K562 (cell line): ENCODE results near the gene CFDP1. TPM values are rescaled to one million over a fixed set of nuclear protein-coding genes. Genes with fewer than 3 reads are reported as not detected.

Experiments
- BCOR ChIP-seq: fragments of 450-650 bp; IDR thresholded peaks from 2 replicates; pipeline ENCODE4 v1.6.1; 2016
- CBX8 ChIP-seq: fragments of 200-600 bp; sonication (generic); IDR thresholded peaks from 2 replicates; pipeline ENCODE4 v1.6.1; 2012; ENCODE audit warnings: borderline replicate concordance, mixed run types, low read depth, mild to moderate bottlenecking, moderate library complexity, mixed read lengths, low read length, control low read depth, inconsistent platforms; ENCODE audit not compliant: poor library complexity, severe bottlenecking; ENCODE audit errors: extremely low read depth
- ELF4 ChIP-seq: fragments of 450-650 bp; formaldehyde crosslinking; IDR thresholded peaks from 2 replicates; pipeline ENCODE4 v1.4.0; 2022; ENCODE audit warnings: missing genetic modification characterization
- FOXK1 ChIP-seq: sonication (generic); formaldehyde crosslinking; IDR thresholded peaks from 2 replicates; pipeline ENCODE4 v1.8.0; 2022; ENCODE audit warnings: missing genetic modification reagents, mild to moderate bottlenecking, borderline replicate concordance
- GTF2F1 ChIP-seq: IDR thresholded peaks from 2 replicates; pipeline ENCODE4 v1.6.1; 2011; ENCODE audit warnings: low read depth, low read length, improper control_type of control experiment
- JUNB ChIP-seq: fragments of 450-650 bp; formaldehyde crosslinking; conservative IDR thresholded peaks from 2 replicates; pipeline ENCODE4 v1.4.0; 2020; ENCODE audit warnings: mild to moderate bottlenecking
- POLR2G ChIP-seq: fragments of 200-400 bp; formaldehyde crosslinking; IDR thresholded peaks from 2 replicates; pipeline ENCODE4 v1.6.1; 2017; ENCODE audit warnings: low read depth, mild to moderate bottlenecking, antibody characterized with exemption, low read length, moderate library complexity
- POLR2H ChIP-seq: IDR thresholded peaks from 2 replicates; pipeline ENCODE4 v1.6.1; 2016; ENCODE audit warnings: missing genetic modification characterization, low read depth, mild to moderate bottlenecking, control low read depth, missing compliant biosample characterization, moderate library complexity
- SPI1 ChIP-seq: IDR thresholded peaks from 2 replicates; pipeline ENCODE4 v1.6.1; 2011; ENCODE audit warnings: low read depth, low read length, control low read depth, borderline replicate concordance
- SREBF1 ChIP-seq: fragments of 150-350 bp; IDR thresholded peaks from 2 replicates; pipeline ENCODE4 v1.6.1; 2014; ENCODE audit warnings: antibody characterized with exemption, low read depth, low read length, borderline replicate concordance
- ZNF175 ChIP-seq: fragments of 200-800 bp; sonication (Bioruptor generic); IDR thresholded peaks from 2 replicates; pipeline ENCODE4 v1.6.1; 2016; ENCODE audit warnings: low read depth, mild to moderate bottlenecking, missing genetic modification characterization, missing compliant biosample characterization
- ZNF232 ChIP-seq: sonication (generic); formaldehyde crosslinking; IDR thresholded peaks from 2 replicates; pipeline ENCODE4 v1.8.0; 2022; ENCODE audit warnings: mild to moderate bottlenecking, missing genetic modification reagents
- ZNF609 ChIP-seq: sonication (generic); formaldehyde crosslinking; IDR thresholded peaks from 2 replicates; pipeline ENCODE4 v1.8.1; 2023; ENCODE audit warnings: missing genetic modification reagents, mild to moderate bottlenecking, borderline replicate concordance
- ZNF764 ChIP-seq: fragments of 250-450 bp; sonication (Bioruptor Pico); IDR thresholded peaks from 2 replicates; pipeline ENCODE4 v1.4.0; 2020; ENCODE audit warnings: low read depth, mild to moderate bottlenecking, moderate library complexity
- polyA plus RNA-seq, 8 experiments: library from polyadenylated mRNA; depleted of rRNA in 4 of 8; stranded (reverse) in 5 of 8; unstranded in 3 of 8; fragments of >200 nt; fragmentation: Nextera tagmentation in 2 of 8; fragmentation: Illumina TruSeq in 1 of 8; extraction: Ambion mirVana in 2 of 8; extraction: Trizol in 1 of 8; gene quantifications; 2 replicates each; pipeline versions ENCODE4 v1.2.1 to v1.2.3, GENCODE V29; 2011 to 2014; ENCODE audit warnings: inconsistent platforms in 1 of 8, missing spikeins in 1 of 8
- total RNA-seq, 7 experiments: library from RNA; depleted of rRNA in 6 of 7; stranded (reverse); fragments of >200 nt in 6 of 7; fragmentation: Illumina TruSeq in 2 of 7; extraction: Trizol in 2 of 7; gene quantifications; 2 replicates each; pipeline versions ENCODE4 v1.2.1 to v1.2.3, GENCODE V29; 2011 to 2021; ENCODE audit warnings: low replicate concordance in 1 of 7
- TF ChIP-seq, protein P1 (sequence below), 2 experiments: fragments of 200-800 bp in 1 of 2; sonication (Bioruptor generic) in 1 of 2; sonication (generic) in 1 of 2; formaldehyde crosslinking in 1 of 2; IDR thresholded peaks in 1 of 2; conservative IDR thresholded peaks in 1 of 2; 2 replicates each; pipeline versions ENCODE4 v1.5.0 to v1.6.1; 2016 to 2020; ENCODE audit warnings: missing compliant biosample characterization in 1 of 2, missing genetic modification characterization in 1 of 2, missing genetic modification reagents in 1 of 2
- TF ChIP-seq, protein P2 (sequence below): sonication (generic); formaldehyde crosslinking; IDR thresholded peaks from 2 replicates; pipeline ENCODE4 v1.5.0; 2020; ENCODE audit warnings: missing genetic modification reagents
- TF ChIP-seq, protein P3 (sequence below), 2 experiments: IDR thresholded peaks; 2 replicates each; pipeline ENCODE4 v1.6.1; 2011; ENCODE audit warnings: borderline replicate concordance in 1 of 2, control low read depth in 1 of 2, low read depth in 1 of 2, low read length in 1 of 2, mild to moderate bottlenecking in 1 of 2, mixed read lengths in 1 of 2, moderate library complexity in 1 of 2; ENCODE audit not compliant: insufficient read depth in 1 of 2, insufficient read length in 1 of 2, poor library complexity in 1 of 2, severe bottlenecking in 1 of 2; ENCODE audit errors: extremely low read depth in 1 of 2

The CFDP1 gene
- total and polyA plus RNA-seq, 9 of the 15 experiments (the other 6 are each of a cell fraction or from before 2014, with no cell fraction given), result 31.5 to 78.4 (median 61.7) TPM

GRCh38 chr16:75244844-75245758 lies 188.2 kb downstream of the CFDP1 start (continued):
- TF ChIP-seq, protein P1, sequence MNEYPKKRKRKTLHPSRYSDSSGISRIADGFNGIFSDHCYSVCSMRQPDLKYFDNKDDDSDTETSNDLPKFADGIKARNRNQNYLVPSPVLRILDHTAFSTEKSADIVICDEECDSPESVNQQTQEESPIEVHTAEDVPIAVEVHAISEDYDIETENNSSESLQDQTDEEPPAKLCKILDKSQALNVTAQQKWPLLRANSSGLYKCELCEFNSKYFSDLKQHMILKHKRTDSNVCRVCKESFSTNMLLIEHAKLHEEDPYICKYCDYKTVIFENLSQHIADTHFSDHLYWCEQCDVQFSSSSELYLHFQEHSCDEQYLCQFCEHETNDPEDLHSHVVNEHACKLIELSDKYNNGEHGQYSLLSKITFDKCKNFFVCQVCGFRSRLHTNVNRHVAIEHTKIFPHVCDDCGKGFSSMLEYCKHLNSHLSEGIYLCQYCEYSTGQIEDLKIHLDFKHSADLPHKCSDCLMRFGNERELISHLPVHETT (CRISPR knock-in tag; conservative IDR thresholded peaks at IDR 0.05 in 1 of 2, IDR thresholded peaks at IDR 0.05 in 1 of 2), result no peak
- TF ChIP-seq ZNF609 (no peak), GTF2F1 (no peak), POLR2G (peak; percentile 10; the same call in 1 of the 2 replicates), SREBF1 (no peak), ELF4 (CRISPR knock-in tag) (no peak), ZNF175 (CRISPR knock-in tag) (no peak), FOXK1 (CRISPR knock-in tag) (no peak), JUNB (CRISPR knock-in tag) (no peak), BCOR (no peak), SPI1 (peak; percentile 62; the same call in 1 of the 2 replicates), ZNF764 (CRISPR knock-in tag) (no peak), ZNF232 (CRISPR knock-in tag) (no peak), POLR2H (tag) (no peak), CBX8 (no peak)
- TF ChIP-seq, protein P2, sequence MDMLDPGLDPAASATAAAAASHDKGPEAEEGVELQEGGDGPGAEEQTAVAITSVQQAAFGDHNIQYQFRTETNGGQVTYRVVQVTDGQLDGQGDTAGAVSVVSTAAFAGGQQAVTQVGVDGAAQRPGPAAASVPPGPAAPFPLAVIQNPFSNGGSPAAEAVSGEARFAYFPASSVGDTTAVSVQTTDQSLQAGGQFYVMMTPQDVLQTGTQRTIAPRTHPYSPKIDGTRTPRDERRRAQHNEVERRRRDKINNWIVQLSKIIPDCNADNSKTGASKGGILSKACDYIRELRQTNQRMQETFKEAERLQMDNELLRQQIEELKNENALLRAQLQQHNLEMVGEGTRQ (CRISPR knock-in tag), result no peak
- TF ChIP-seq, protein P3, sequence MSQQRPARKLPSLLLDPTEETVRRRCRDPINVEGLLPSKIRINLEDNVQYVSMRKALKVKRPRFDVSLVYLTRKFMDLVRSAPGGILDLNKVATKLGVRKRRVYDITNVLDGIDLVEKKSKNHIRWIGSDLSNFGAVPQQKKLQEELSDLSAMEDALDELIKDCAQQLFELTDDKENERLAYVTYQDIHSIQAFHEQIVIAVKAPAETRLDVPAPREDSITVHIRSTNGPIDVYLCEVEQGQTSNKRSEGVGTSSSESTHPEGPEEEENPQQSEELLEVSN (IDR thresholded peaks at IDR 0.05; ENCODE audit: borderline replicate concordance in 1 of 2, extremely low read depth in 1 of 2, insufficient read depth in 1 of 2, insufficient read length in 1 of 2, low read depth in 1 of 2, low read length in 1 of 2, poor library complexity in 1 of 2, severe bottlenecking in 1 of 2), result peak in 1 of 2 experiments; percentile 13
